GM18909 (cell line): ENCODE measurements around the gene ANKIB1.
"Not testable (repeated sequence)": the region's sequence is repeated elsewhere in the genome, so short reads cannot be mapped to it uniquely, and the experiment has no call there.

Source experiments
- ATAC-seq: cut with Tn5 transposase; IDR thresholded peaks from one replicate; pipeline ENCODE4 v1.9.1; 2021; ENCODE audit warnings: mild to moderate bottlenecking; ENCODE audit not compliant: unreplicated experiment, poor library complexity

Gene ANKIB1

GRCh38 chr7:92375013-92375412 is 129.2 kb downstream of the ANKIB1 start:
- no peak for ATAC-seq

DNA sequence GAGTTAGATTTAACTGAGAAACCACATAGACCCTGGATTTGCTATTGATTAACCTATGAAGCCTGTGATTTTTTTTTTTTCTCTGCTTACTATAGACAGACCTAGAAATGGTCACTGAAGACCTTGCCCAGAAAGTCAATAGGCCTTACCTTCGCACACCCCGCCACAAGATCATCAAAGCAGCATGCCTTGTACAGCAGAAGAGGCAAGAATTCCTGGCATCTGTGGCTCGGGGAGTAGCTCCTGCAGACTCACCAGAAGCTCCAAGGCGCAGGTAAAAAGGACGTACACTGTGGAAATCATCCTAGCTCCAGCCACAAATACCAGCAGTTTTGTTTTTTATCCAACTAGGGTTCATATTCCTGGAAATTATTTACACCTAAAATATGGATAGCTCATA is 145.3 kb downstream of the ANKIB1 start:
- no peak for ATAC-seq

- no peak for ATAC-seq
Measured at GRCh38 chr7:92397542-92397941, 151.8 kb downstream of the ANKIB1 start.

- ATAC-seq = no peak
Measured at GRCh38 chr7:92400013-92400412, 154.2 kb downstream of the ANKIB1 start.

- ATAC-seq = no peak
Measured at GRCh38 chr7:92402920-92403759, 157.4 kb downstream of the ANKIB1 start.

GRCh38 chr7:92403760-92404074 is 157.9 kb downstream of the ANKIB1 start:
- no peak for ATAC-seq

- no peak for ATAC-seq
Measured at GRCh38 chr7:92404170-92404614, 158.4 kb downstream of the ANKIB1 start.

GRCh38 chr7:92409357-92409756 is 163.6 kb downstream of the ANKIB1 start:
- ATAC-seq = no peak

DNA sequence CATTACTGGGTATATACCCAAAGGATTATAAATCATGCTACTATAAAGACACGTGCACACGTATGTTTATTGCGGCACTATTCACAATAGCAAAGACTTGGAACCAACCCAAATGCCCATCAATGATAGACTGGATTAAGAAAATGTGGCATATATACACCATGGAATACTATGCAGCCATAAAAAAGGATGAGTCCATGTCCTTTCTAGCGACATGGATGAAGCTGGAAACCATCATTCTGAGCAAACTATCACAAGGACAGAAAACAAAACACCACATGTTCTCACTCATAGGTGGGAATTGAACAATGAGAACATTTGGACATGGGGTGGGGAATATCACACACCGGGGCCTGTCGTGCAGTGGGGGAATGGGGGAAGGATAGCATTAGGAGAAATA is 164.4 kb downstream of the ANKIB1 start:
- ATAC-seq = not testable (repeated sequence)

- ATAC-seq = no peak
Measured at GRCh38 chr7:92412745-92413144, 167.0 kb downstream of the ANKIB1 start.

- no peak for ATAC-seq
Measured at GRCh38 chr7:92413550-92413949, 167.8 kb downstream of the ANKIB1 start.

DNA sequence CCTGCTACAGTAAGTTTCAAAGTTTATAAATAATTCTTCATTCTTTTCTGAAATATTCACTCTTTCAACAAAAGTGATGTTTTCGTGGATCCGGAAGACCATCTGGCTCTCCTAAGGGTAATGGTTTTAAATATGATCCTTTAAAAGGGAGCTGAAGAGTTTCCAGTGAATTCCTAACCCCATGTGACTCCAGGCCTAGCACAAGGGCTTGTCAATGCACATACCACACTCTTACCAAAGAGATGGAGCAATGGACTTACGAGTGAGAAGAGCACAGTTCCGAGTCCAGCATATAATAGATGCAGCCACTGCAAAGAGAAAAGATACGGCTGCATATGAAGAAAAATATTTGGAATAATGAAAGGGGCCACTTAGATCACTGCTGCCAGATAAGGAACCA is 169.5 kb downstream of the ANKIB1 start:
- ATAC-seq = no peak

- no peak for ATAC-seq
Measured at GRCh38 chr7:92417913-92418312, 172.1 kb downstream of the ANKIB1 start.

DNA sequence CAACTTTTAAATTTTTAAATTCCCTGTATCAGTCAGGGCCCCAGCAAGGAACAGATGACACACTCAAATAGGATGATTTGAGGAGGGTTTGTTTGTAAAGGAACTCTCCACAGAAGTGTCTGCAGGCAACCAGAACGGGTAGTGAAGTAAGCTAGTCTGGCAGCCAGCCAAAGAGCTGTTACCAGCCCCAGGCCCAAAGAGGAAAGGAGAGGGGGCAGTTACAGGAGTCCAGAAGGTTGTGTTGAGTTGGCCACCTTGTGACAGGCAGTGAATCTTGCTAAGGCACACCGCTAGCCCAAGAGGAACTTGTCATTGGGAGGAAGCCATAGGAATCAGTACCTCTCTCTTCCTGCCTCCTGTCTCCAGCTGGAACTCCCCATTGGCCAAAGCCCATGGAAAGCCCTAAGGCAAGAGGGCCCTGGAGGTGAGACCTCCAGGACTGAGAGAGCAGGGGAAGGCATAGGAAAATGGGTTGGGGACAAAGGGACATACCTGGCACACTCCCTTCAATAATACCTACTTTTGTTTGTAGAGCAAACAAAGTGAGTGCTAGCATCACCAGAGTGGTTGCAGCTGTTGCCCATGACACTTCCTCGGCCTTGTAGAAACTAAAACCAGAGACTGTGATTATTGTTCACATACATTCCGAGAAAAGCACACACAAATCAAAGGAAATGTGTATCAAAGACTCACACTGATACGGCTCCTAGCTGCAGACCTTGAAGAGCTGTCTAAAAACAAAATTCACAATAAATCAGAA is 176.1 kb downstream of the ANKIB1 start:
- no peak for ATAC-seq

GRCh38 chr7:92422926-92423325 is 177.2 kb downstream of the ANKIB1 start:
- ATAC-seq = no peak

- ATAC-seq = no peak
Measured at GRCh38 chr7:92423710-92424131, 177.9 kb downstream of the ANKIB1 start.

- no peak for ATAC-seq
Measured at GRCh38 chr7:92425311-92425947, 179.7 kb downstream of the ANKIB1 start.

GRCh38 chr7:92427193-92427592 is 181.4 kb downstream of the ANKIB1 start:
- no peak for ATAC-seq

DNA sequence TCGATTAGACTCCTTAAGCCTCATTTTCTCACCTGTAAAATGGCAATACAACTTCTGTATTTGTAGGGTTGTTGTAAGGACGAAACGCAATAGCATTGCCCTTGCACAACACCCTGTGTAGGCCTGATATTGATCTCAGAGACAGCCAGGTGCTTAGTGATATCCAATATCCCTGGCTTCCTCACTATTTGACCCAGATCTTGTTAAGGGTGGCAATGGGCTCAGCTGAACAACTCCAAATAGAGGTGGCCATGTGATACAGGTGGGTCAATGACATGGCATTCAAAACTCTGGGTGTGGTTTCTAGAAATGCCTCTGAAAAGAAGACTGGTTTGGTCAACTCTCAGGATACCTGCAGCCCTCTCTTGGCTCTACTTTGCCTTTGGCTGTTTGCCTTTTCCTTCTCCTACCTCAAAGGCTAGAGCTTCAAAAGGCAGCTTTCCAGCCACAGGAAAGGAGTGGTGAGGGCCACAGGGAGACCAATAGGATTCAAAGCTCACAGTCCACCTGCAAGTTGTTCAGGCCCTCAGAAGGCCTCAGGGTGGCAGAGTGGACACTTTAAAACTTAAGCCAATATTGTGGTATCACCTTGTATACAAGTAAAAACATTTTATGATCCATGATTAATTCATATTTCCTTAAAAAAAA is 186.6 kb downstream of the ANKIB1 start:
- no peak for ATAC-seq

- ATAC-seq = no peak
Measured at GRCh38 chr7:92433019-92433418, 187.2 kb downstream of the ANKIB1 start.

DNA sequence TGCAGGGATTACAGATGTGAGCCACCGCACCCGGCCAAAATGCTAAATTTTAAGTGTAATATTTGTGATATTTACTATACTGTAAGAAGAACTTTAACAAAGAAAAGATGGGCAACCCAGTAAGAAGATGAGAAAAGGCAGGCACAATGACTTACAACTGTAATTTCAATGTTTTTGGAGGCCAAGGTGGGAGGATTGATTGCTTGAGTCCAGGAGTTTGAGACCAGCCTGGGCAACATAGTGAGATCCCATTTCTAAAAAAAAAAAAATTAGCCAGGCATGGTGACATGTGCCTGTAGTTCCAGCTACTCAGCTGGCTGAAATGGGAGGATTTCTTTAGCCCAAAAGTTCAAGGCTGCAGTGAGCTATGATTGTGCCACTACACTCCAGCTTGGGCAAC is 189.8 kb downstream of the ANKIB1 start:
- no peak for ATAC-seq
